SHP77 (cell line): ENCODE measurements around the gene TRIP10.
"Not testable (repeated sequence)": the region's sequence is repeated elsewhere in the genome, so short reads cannot be mapped to it uniquely, and the experiment has no call there.

ENCODE experiments used
- DNase-seq, 2 experiments: peaks; one replicate each; lab custom pipeline; 2025; lab: John Stamatoyannopoulos, UW

TRIP10 gene

DNA sequence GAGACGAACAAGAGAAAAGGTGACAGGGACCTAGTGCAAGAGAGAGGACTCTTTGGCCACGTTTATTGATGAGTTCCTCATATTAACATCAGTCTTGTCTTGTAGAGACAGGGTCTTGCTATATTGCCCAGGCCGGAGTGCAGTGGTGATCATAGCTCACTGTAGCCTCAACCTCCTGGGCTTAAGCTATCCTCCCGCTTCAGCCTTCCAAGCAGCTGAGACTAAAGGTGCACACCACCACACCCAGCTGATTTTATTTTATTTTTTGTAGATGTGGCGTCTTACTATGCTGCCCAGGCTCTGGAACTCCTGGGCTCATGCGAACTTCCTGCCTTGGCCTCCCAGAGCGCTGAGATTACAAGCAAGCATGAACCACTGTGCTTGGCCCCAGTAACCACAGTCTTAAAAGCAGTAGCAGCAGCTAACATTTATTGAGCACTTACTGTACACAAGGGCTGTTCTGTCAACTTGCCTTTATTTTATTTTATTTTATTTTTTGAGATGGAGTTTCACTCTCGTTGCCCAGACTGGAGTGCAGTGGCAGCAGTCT is 28.8 kb downstream of the TRIP10 start:
- no peak for DNase-seq

DNA sequence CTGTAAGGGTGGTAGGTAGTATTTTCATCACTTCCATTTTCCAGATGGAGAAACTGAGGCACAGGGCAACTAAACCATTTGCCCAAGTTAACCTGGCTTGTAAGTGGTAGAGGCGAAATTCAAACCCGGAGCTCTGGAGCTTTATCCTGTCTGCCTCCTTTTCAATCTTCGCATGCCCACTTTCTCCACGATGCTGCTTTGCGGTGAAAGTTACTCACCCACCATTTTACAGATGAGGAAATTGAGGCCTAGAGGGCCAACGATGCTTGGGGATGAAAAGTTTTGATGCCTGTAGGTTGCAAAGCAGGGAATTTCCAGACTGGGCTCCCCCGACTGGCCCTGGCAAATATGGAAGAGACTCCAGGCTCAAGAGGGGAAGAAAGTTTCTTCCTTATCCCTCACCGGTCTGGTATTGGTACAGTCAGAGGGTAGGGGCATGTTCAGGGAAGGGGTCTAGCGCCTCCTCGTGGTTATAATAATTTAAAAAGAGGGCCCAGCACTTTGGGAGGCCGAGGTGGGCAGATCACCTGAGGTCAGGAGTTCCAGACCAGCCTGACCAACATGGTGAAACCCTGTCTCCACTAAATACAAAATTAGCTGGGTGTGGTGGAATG is 29.6 kb downstream of the TRIP10 start:
- no peak for DNase-seq

DNA sequence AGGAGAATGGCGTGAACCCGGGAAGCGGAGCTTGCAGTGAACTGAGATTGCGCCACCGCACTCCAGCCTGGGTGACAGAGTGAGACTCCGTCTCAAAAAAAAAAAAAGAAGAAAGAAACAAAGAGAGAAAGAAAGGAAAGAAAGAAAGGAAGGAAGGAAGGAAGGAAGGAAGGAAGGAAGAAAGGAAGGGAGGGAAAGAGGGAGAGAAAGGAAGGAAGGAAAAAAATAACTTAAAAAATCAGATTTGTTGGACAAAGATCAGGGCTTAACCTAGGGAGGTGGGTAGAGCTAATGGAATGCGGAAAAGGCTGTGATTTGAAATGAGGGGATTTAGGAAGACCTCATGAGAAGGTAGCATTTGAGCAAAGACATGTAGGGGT is 32.2 kb downstream of the TRIP10 start:
- not testable (repeated sequence) for DNase-seq

DNA sequence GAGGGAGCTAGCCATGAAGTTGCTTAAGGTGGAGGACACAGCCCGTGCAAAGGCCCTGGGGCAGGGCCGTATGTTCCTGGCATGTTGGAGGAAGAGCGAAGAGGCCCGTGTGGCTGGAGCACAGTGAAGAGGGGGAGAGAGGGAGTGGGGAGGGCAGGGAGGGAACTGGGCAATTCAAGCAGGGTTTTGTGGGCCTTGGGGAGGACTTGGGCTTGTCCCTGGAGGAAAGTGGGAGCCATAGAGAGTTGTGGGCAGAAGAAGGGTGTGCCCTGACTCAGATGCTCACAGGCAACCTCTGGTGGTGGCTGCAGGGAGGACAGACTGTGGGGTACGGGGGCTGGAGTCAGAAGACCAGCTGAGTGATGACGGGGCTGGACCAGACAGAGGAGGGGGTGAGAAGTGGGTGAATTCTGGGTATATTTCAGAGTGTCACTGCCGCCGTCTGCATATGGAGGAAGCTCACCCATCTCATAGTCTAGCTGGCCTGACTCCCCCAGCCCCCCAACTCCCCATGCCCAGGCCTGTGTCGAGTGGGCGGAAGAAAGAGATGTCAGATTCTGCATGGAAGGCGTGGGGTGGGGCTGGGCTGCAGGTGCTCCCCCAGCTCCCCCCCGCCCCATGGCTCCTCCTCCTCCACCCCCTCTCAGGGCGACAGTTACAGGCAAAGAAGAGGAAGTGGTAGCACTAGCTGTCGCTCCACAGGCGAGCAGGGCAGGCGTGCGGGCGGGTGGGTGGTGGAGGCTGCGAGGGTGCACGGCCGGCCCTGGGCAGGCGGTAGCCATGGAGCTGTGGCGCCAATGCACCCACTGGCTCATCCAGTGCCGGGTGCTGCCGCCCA is 32.8 kb downstream of the TRIP10 start, which contains the start of gene VAV1:
TSS of gene VAV1 (plus strand) at position 681 of the 838 bp plus-strand sequence. CDS start at position 781, 100 bp downstream.
- no peak for DNase-seq

DNA sequence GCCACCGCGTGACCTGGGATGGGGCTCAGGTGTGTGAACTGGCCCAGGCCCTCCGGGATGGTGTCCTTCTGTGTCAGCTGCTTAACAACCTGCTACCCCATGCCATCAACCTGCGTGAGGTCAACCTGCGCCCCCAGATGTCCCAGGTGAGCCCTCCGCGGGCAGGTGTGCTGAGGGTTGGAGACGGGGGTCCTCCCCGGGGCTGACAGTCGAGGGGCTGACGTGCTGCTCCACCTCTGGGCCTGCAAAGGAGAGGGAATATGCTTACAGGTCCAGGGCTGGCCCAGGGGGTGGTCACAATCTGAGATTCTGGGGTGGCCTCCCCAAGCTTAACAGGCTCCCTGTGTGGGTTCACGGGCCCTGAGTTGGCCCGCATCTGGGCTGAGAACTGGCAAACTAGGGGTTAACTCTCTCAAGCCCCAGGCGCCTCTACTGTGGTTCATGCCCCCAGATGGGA is 33.4 kb downstream of the TRIP10 start:
- DNase-seq: no peak

DNA sequence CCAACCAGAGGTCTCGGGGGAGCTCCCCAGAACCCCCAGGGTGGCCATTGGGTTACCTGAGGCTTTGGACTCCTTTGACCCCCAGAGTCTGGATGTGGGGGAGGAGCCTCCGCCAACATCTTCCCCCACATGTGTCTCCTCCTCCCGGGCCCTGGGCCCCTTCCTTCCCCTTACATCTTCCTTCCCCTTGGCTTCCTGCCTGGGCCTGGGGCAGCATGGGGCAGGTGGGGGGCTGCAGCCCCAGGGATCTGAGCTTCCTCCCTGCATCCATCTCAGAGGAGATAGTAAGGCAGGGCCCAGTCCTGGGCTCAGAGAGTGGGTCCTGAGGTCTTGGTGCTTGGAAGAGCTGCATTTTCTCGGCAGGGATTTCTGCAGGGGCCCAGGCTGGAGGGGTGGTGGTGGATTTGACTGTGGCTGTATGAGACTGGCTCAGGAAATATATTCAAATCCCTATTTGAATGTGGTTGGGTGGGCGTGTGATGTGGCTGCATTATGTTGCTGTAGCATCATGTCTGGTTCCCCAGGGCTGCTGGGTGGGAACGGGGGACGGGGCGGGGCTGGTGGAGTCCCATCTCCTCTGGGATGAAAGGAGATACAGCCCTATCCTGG is 33.9 kb downstream of the TRIP10 start:
- DNase-seq: no peak

DNA sequence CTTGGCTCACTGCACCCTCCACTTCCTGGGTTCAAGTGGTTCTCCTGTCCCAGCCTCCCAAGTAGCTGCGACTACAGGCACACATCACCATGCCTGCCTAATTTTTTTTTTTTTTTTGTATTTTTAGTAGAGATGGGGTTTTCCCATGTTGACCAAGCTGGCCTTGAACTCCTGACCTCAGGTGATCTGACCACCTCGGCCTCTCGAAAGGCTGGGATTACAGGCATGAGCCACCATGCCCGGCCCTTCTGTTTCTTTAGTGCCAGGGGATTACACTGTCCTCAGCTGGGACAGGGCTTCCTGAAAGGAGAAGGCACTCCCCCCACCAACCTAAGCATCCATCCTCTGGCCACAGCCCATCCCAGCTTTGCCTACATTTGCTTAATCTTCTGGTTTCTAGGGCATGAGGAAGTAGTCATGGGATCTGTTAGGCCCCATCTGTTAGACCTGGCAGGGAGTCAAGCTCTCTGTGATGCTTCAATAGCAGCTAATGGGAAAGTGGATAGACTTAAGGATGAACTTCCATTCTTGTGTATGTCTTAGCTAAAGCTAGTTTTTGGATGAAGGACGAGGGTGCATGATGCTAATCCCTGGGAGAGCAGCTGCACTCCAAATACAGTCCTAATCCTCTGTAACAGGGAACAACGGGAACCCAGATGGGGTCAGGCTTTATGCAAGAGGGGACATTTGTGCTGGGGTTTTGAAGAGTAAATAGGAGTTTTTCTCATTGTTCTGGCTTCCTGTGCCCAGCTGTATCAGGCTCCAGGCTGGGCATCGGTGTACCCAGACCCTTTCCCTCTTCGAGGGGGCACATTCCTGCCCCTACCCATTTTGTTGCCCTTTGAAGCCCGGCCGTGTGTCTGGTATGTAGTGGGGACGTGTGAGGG is 35.6 kb downstream of the TRIP10 start:
- DNase-seq: no peak

DNA sequence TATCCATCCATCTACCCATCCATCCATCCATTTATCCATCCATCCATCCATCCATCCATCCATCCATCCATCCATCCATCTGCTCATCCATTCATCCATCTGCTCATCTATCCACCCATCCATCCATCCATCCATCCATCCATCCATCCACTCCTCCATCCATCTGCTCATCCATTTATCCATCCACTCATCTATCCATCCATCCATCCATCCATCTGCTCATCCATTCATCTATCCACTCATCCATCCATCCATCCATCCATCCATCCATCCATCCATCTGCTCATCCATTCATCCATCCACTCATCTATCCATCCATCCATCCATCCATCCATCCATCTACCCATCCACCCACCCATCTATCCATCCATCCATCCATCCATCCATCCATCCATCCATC is 36.6 kb downstream of the TRIP10 start:
- DNase-seq: not testable (repeated sequence)

DNA sequence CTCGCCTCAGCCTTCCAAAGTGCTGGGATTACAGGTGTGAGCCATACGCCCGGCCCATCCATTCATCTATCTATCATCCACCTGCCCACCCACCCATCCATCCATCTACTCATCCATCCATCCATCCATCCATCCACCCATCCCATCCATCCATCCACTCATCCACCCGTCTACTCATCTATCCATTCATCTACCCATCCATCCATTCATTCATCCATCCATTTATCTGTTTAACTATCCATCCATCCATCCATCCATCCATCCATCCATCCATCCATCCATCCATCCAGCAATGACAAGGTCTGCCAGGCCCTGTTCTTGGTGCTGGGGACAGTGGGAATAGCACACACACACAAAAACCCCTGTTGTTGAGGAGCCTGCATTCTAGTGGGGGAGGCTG is 37.5 kb downstream of the TRIP10 start:
- DNase-seq: no peak

DNA sequence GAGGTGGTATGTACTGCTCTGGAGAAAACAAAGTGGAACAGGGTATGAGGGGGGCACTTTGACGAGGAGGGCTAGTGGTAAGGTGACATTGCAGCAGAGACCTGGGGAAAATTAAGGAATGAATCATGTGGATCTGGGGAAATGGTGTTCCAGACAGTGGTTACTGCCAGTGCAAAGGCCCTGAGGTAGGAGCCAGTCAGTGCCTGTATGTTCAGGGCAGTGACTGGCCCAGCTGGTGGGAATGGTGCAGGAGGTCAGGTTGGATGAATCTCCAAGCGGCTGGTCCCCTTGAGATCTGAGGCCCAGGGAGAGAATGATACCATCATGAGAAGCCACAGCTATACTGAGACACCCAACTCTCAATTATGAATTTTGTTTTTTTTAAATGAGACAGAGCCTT is 38.0 kb downstream of the TRIP10 start:
- DNase-seq: no peak

DNA sequence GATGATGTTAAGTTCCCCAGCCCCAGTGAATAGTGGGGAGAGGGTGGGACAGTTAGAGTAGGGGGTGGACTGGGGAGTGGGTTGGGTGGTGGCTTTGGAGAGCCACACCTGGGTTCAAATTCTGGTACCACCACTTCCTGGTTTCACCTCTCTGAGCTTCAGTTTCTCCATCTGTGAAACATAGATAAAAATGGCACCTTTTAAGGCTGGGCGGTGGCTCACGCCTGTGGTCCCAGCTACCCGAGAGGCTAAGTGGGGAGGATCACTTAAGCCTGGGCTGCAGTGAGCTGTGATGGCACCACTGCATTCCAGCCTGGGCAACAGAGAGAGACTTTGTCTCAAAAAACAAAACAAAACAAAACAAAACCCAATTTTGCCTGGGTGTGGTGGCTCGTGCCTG is 38.9 kb downstream of the TRIP10 start:
- no peak for DNase-seq

DNA sequence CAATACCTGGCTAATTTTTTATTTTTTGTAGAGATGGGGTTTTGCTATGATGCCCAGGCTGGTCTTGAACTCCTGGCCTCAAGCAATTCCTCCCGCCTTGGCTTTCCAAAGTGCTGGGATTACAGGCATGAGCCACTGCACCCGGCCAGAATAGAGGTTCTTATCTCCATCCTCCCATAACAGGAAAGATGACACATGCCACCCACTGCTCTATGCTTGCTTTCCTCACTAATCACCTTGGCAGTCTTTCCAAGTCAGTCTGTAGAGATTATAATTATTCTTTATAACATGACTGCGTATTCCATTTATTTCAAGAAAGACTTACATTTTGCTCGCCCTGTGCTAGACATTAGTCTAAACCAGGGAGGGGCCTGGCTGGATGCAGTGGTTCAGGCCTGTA is 39.7 kb downstream of the TRIP10 start:
- no peak for DNase-seq

DNA sequence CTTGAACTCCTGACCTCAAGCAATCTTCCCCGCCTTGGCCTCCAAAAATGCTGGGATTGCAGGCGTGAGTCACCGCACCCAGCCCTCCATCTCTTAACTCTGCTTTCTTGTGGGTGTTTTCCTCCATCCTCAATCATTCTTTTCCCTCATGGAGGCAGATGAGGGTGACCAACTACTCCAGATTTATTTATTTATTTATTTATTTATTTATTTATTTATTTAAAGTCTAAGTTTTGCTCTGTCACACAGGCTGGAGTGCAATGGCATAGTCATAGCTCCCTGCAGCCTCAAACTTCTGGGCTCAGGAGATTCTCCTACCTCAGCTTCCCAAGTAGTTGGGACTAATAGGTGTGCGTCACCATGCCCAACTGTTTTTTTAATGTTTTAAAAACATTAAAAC is 47.9 kb downstream of the TRIP10 start:
- no peak for DNase-seq

DNA sequence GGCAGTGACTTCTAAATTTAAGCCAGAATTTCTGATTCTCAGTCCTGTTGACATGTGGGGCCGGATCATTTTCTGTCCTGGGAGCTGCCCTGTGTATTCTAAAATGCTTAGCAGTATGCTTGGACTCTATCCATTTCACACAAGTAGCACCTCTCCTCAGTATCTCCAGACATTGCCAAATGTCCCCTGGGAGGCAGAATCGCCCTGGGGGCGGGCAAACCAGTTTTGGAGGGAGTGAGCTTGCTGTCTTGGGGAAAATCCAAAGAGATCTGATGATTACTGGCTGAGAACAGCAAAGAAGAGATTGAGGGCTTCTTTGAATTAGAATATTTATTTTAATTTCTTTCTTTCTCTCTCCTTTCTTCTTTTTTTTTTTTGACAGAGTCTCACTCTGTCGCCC is 49.4 kb downstream of the TRIP10 start:
- no peak for DNase-seq

DNA sequence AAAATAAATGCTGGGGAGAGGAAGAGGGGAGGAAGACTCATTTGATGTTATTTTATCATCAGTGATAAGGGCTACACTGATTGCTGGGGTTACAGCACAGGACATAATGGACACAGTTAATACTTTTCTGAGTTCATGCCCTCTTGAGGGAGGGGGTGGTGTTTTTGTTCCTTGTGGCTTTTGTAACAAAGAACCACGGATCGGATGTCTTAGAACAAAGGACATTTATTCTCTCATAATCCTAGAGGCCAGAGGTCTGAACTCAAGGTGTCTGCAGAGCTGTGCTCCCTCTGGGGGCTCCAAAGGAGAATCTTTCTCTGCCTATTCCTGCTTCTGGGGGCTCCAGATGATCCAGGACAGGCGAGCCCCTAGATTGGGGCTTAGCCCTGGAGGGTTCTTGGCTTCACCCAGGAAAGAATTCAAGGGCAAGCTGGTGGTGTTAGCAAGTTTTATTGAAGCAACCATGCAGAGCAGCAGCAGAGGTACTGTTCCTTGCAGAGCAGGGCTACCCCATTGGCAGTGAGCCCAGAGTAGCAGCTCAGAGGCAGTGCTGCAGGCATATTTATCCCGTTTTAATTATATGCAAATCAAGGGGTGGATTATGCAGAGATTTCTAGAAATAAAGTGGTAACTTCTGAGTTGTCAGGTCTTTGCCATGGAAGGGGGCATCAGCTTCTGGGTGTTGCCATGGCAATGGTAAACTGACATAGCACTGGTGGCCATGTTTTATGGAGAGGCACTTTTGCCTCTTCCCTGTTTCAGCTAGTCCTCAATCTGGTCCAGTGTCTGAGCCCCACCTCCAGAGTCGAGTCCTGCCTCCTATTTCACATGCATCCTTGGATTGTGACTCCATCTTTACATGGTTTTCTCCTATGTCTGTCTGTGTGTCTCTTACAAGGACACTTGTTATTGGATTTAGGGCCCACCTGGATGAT is 51.0 kb downstream of the TRIP10 start:
- DNase-seq: no peak

DNA sequence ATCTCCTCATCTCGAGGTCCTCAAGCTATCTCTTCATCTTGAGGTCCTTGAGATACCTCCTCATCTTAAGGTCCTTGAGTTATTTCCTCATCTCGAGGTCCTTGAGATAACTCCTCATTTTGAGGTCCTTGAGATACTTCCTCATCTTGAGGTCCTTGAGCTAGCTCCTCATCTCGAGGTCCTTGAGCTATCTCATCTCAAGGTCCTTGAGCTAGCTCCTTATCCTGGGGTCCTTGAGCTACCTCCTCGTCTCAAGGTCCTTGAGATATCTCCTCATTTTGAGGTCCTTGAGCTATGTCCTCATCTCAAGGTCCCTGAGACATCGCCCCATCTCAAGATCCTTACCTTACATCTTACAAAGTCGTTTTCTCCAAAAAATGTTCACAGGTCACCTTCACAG is 51.8 kb downstream of the TRIP10 start:
- DNase-seq: no peak

DNA sequence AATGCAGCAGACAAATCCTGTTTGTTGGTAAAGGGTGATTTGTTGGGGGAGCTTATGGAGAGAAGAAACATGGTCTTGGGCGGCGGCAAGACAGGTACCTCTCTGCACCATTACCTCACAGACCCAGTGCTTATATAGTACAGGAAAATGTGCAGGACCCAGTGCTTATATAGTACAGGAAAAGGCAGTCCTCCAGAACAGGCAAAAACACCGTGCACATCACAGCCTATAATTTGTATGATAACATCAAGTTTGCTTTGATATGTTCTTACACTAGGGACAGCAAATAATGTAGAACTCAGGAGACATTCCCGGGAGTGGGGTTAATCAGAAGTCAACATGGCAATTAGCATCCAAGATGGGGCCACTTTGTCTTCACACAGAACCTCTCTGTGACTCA is 53.9 kb downstream of the TRIP10 start:
- DNase-seq: no peak

DNA sequence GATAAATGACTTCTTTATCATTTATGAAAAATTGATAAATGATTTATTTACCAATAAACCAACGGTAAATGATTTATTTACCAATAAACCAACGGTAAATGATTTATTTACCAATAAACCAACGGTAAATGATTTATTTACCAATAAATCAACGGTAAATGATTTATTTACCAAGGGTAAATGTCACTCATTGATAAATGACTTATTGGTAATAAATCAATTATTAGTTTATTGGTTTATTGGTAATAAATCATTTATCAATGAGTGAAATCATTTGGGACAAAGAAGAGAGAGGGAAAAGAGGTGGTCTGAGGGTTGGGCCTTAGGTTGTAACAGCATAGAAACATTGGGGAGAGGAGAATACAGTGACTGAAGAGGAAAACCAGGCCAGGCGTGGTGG is 54.5 kb downstream of the TRIP10 start:
- no peak for DNase-seq

DNA sequence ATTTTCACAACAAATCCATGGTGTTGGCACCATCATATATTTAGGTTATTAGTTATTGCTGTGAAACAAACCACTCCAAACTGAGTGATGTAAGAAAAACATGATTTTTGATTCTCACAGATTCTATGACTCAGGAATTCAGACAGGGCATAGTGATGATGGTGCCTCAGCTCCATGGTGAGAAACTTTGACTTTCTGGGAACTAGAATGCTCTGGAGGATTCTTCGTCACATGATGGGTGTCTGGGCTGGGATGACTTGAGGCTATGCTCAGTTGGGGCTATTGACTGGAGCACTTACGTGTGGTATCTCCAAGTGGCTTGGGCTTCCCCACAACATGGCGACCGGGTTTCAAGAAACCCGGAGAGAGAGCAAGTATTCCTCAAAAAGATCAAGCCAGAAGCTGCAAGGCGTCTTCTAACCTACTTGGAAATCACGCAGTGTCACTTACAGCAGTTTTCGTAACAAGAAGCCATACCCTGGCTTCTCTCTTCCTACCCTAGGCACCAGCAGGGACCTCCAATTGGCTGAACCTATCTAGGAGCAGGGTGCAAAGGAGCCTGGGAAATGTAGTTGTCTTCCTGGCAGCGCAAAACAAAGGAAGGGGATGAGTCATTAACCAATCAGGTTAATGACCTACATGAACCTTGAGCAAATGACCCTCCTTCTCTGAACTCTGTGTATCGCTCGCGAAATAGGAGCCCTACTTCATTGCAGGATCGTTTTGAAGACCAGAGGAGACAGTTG is 55.4 kb downstream of the TRIP10 start:
- no peak for DNase-seq

DNA sequence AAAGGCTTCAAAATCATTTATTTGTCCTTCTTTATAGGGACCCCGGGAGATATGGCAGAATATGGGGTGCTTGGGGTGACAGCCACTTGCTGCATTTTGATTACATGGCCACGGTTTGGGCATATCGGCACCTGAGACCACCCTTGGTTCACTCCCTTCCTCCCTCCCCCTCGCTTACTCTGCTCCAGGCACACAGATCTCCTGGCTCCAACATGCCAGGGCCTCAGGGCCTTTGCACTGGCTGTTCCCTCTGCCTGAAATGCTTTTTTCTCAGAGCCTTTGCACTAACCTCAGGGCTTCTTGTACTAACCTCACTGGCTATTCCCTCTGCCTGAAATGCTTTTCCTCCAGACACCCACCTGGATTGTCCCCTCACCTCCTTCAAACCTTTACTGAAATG is 56.8 kb downstream of the TRIP10 start:
- no peak for DNase-seq
